ENCODE results near the gene RNF126.
"Not testable (repeated sequence)": the region's sequence is repeated elsewhere in the genome, so short reads cannot be mapped to it uniquely, and the experiment has no call there.

RNF126 gene

DNA sequence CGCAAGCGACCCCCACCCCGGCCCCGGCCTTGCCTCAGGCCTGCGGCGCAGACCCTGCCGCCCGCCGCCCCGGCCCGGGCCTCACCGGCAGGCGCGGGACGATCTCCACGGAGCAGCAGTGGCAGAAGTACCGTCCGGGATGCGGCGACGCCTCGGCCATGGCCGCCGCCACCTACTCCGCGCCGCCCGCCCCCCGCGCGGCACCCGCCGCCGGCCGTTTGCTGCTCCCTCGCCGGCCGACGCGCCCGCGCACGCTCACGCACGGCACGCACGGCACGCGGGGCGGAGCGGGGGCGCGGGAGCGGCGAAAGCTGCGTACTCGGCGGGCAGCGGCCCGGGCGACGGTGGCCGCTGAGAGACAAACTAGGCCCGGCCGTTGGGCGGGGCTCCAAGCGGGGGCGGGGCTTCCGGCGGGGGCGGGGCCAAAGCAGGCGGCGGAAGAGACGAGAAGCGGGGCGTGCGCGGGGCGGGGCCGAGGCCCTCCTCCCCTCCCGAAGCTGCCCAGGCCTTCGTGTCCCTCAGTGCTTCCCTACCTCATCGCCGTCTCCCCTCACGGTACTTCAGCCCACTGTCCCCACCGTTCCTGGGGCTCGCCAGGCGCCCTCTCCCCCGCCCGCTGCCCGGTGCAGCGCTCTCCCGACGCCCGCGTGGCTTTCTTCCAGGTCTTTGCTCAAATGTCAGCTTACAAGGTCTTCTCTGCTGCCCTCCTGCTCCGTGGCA is at the start of gene RNF126:
Gene RNF126, minus strand, starts transcription at position 253 of the 720 bp plus-strand sequence. Its CDS starts 93 bp downstream, at position 160.
- peak; percentile 93 to 94 for DNase-seq (ENCODE audit: low read depth in 2 of 2, low spot score in 1 of 2)

DNA sequence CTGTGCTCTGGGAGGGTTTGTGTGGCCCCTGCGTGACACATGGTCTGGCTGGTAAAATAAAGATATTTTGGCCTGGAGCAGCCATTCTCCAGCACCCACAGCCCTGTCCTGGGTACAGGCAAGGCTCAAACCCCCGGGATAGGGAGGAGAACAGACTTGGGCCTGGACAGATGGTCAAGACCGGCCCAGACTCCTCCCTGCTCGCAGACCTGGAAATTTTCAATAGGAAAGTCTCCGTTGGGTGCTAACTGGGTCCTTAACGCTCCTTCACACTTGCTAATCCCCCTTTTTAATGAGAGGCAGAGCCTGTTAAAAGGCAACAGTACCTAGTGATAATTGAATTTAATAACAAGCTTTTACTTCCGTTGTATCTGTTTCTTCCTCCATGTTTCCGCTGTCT is 48.2 kb upstream of the RNF126 start:
- DNase-seq (ENCODE audit: low read depth in 2 of 2, low spot score in 1 of 2) = no peak

DNA sequence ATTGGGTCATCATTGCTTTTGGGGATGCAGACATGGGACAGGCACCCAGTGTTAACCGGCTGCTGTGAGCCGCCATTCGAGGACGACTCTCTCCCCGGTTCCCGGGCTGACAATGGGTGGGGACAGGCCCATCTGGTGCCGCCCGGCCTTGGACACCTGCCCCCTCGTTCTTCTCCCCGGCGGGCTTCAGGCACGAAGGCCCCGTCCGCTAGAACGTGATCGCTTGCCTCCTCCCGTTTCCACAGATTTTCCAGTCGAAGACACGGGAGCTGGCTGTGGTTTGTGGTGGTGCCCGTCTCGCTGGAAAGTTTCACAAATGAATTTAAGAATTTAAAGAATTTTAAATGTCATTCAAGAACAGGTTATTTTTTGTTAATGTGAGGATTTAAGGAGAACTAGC is 47.8 kb upstream of the RNF126 start:
- DNase-seq (ENCODE audit: low read depth in 2 of 2, low spot score in 1 of 2) = no peak

DNA sequence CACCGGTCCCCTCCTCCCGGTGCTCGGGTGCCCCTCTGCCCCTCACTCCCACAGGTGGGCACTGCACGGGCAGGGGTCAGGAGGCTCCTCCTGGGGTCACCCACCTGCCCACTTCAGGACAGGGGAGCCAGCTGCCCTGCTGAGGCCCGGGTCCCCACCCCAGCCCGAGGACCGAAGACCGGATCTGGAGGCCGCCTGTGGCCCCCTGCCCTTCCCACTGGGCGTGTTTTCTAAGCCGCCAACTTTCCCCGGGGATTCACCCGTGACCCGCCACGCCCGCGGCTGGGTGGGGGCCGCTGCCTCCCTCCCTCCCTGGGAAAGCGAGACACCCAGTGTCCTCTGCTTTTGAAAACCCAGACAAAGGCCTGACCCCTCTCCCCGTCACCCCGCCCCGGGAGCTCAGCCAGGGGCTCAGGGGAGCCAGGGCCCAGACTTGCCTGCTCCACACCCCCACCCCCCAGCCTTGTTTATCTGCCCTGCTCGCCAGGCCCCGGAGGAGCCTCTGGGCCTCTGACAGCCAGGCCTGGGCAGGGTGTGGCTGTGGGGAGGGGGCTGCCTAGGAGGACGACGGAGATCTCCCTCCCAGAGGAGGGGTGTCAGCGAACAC is 47.1 kb upstream of the RNF126 start:
- no peak for DNase-seq (ENCODE audit: low read depth in 2 of 2, low spot score in 1 of 2)

DNA sequence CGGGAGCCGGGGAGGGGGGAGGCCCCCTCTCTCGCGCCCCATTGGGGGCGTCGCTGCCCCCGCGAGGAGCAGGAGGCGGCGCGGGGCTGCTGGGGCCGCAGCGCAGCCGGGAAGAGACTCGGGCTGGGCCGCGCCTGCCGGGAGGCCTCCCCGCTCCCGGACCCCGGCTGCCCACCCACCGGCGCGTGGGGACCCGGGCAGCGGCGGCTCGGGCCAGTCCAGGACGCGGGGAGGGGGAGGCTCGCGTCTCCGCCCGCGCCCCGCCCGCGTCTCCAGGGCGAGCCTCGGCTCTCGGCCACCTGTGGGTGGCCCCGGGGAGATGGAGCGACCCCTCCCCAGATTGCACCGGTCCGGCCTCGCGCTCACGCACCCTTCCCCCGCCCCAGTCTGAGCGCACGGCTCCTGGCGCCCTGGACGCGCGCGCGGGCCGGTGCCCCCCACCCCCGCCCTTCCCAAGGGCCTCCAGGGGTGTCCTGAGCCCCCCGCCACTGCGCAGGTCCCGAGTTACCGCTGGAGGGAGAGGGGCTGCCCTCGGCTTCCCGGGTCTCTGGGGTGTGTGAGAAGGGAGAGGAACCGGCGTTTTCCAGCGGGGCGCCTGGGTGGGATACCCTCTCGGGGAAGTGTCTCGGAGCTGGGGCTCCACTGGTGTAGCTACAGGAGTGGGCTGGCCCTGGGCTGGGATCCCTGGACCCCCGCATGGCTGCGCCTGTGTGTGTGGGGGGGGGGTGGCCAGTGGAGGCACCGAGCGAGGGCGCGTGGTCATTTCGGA is 46.4 kb upstream of the RNF126 start:
- no peak for DNase-seq (ENCODE audit: low read depth in 2 of 2, low spot score in 1 of 2)

DNA sequence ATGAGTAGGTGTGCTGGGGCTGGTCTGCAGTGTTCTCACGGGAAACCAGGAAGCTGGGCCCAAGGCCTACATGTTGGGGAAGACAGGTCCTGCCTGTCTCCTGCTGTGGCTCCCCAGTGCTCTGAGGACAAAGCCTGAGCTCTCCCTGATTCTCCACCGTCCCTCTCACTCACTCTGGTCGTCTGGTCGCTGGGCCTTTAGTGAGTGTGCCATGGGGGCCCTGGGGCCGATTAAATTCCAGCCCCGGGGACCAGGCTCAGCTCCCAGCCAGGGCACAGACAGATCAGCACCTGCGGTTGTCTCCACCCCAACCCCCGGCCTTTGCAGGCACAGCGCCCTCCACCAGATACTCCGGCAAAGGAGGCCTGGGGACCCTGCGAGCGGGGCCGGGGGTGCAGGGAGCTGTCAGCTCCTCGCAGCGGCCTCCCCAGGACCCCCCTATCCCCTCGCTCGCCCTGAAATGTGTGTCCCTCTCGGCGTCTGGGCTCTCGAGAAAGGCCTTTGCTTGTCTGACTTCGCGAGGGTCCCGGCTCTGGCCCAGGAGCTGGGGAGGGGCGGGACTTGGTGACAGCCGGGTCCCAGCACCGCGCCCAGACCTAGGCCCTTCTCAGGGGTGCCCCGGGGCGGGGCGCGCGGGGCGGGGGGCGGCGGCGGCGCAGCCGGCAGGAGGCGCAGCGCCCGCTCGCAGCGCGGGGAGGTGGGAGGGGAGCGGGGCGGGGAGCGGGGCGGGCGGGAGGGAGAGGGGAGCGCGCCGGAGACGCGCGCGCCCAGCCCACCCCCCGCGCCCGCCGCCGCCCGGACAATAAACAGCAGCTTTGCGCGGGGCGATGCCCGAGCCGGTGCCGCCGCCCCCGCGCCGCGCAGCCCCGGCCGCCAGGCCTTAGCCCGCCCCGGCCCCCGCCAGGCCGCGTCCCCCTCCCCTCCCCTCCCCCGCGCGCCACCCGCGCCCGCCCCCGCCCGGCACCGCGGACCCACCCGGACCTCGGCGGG is 45.4 kb upstream of the RNF126 start, which contains the start of gene PALM:
Gene PALM, plus strand, starts transcription at position 782 of the 990 bp plus-strand sequence. CDS start 212 bp downstream, outside the sequence.
- DNase-seq (ENCODE audit: low read depth in 2 of 2, low spot score in 1 of 2) = no peak

DNA sequence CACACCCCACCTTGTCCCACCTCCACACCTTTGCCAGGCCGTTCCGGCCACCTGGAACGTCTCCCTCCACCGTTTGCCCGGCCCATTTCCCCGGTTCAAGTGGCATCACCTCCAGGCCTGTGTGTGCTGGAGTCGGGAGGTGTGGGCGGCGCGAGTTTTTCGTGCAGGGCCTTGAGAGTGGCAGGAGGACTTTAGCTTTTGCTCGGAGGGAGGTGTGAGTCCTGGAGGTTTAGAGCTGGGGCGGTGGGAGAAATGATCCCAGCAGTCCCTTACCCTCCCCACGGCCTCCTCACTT is 41.4 kb upstream of the RNF126 start:
- DNase-seq (ENCODE audit: low read depth in 2 of 2, low spot score in 1 of 2) = no peak

DNA sequence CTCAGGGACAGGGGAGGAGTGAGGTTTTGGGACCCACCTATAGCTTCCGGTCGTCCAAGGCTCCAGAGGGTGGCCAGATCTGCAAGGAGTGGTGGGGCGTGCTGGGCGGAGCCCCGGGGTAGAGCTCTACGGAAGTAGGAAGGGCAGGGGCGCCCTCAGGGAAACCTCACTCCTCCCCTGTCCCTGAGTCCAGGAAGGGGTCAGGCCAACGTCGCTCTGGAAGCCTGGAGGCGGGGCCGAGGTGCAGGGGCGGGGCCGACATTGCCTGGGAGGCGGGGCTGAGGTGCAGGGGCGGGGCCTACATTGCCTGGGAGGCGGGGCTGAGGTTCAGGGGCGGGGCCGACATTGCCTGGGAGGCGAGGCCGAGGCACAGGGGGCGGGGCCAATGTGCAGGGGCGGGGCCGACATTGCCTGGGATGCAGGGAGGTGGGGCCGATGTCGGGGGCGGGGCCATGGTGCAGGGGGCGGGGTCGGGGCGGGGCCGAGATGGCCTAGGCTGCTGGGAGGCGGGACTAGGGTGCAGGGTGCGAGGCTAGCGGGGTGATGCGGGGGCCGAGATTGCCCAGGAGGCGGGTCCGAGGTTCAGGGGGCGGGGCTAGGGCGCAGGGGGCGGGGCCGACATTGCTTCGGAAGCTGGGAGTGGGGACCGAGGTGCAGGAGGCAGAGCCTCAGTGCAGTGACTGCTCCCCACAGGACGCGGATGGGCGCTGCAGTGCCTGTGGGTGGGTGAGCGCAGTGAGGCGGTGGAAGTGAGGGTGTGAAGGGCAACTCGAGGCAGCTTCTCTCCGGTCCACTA is 40.8 kb upstream of the RNF126 start:
- peak; percentile 15 to 35 for DNase-seq (ENCODE audit: low read depth in 2 of 2, low spot score in 1 of 2)

DNA sequence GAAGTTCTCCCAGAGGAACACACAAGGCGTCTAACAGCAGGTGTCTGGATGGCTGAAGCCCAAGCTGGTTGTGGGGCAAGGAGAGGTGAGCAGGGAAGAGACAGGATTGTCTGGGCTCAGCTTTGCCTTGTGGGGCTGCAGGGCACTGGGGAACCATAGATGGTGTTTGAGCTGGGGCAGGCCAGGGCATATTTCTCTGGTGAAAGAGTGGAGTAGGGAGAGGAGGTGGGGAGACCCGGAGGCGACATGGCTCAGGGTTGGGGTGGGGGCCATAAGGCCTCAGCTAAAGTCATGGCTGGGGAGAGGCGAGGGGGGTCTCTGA is 40.3 kb upstream of the RNF126 start:
- no peak for DNase-seq (ENCODE audit: low read depth in 2 of 2, low spot score in 1 of 2)

DNA sequence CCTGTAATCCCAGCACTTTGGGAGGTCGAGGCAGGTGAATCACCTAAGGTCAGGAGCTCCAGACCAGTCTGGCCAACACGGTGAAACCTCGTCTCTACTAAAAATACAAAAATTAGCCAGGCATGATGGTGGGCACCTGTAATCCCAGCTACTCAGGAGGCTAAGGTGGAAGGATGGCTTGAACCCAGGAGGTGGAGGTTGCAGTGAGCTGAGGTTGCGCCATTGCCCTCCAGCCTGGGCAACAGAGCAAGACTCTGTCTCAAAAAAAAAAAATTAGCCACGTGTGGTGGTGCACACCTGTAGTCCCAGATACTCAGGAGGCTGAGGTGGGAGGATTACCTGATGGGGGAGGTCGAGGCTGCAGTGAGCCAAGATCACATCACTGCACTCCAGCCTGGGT is 39.8 kb upstream of the RNF126 start:
- DNase-seq (ENCODE audit: low read depth in 2 of 2, low spot score in 1 of 2) = not testable (repeated sequence)

DNA sequence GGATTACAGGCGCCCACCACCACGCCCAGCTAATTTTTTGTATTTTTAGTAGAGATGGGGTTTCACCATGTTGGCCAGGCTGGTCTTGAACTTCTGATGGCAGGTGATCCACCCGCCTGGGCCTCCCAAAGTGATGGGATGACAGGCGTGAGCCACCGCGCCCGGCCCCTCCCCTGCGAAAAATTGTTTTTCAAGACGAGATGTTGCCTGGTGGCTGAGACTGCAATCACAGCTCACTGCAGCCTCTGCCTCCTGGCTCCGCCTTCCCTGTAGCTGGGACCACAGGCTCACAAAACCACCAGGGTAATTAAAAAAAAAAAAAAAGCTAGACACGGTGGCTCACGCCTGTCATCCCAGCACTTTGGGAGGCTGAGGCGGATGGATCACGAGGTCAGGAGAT is 36.9 kb upstream of the RNF126 start:
- not testable (repeated sequence) for DNase-seq (ENCODE audit: low read depth in 2 of 2, low spot score in 1 of 2)

DNA sequence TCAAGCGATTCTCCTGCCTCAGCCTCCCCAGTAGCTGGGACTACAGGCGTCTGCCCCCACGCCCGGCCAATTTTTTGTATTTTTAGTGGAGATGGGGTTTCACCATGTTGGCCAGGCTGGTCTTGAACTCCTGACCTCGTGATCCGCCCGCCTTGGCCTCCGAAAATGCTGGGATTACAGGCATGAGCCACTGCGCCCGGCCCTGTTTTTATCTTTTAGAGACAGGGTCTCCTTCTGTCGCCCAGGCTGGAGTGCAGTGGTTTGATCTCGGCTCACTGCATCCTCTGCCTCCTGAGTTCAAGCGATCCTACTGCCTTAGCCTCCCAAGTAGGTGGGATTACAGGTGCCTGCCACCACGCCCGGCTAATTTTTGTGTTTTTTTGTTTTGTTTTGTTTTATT is 35.5 kb upstream of the RNF126 start:
- not testable (repeated sequence) for DNase-seq (ENCODE audit: low read depth in 2 of 2, low spot score in 1 of 2)

DNA sequence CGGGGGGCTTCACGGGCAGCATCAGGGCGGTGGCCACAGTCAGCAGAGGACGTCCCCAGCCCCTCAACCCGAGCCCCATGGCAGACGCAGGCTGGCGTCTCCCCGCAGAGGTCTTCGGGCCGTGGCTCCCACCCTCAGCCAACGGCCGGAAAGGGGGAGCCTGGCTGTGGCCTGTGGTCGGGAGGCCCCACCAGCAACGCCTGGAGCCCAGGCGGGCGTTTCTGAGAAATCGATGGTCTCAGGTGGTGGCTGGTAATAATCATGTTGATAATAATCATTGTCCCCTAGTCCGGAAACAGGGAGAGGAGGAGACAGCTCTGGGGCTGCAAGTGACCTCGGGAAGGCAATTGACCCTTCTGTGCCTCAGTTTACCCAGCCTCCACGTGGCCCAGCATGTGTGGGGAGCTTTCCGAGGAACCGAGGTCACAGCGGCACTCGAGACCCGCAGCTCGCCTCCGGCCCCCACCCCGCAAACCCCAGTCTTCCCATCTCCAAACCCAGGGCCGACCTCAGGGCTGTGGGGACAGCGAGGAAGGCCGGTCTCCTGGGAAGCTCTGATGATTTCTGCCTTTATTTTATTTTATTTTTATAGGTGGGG is 32.4 kb upstream of the RNF126 start, which contains the start of gene PRSS57:
Gene PRSS57, minus strand, starts transcription at position 101 of the 598 bp plus-strand sequence. Its CDS starts 22 bp downstream, at position 79.
- DNase-seq (ENCODE audit: low read depth in 2 of 2, low spot score in 1 of 2) = no peak

DNA sequence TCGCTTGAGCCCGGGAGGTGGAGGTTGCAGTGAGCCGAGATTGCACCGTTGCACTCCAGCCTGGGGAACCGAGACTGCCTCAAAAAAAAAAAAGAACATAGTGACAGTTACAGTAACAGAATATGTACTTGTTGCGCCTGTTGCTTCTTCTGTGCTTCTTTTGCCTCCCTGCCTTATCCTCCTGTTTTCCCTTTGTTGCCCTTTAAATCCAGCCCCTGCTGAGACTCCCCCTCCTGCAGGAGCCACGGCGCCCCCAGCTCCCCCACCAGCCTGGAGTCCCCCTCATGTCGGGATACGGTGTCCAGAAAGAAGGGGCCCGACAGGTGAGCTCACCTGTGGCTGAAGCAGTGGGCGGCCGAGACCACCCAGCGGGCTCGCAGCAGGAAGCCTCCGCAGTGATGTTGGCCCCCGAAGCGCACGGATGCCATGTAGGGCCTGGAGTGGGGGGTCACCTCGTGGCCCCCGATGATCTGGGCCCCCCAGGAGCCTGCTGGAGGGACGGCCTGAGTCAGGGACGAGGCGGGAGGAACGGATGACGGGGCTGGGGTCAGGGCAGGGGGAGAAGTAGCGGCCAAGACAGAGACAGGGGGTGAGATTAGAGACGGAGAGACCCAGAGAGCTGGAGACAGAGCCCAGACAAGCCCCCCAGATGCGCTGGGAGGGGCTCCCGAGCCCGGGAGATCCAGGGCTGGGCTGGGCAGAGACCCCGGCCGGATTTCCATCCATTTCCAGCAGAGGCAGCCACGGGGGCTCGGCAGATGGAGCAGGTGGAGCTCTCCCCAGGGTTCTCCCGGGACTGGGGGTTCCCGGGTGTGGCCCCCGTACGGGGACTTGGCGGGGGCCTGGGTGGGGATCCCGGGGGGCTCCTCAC is 31.7 kb upstream of the RNF126 start:
- DNase-seq (ENCODE audit: low read depth in 2 of 2, low spot score in 1 of 2) = no peak

DNA sequence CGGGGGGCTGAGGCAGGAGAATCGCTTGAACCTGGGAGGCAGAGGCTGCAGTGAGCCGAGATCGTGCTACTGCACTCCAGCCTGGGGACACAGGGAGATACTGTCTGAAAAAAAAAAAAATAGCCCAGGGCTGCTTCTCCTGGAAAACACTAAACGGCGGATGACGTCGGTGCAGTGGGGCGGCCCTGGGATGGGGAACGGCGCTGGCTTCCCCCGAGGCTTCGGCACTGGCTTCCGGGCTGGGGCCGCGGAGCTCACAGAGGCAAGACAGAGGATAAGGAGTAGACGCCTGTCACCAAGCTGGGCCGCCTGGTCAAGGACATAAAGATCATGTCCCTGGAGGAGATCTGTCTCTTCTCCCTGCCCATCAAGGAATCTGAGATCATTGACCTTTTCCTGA is 27.2 kb upstream of the RNF126 start:
- no peak for DNase-seq (ENCODE audit: low read depth in 2 of 2, low spot score in 1 of 2)

DNA sequence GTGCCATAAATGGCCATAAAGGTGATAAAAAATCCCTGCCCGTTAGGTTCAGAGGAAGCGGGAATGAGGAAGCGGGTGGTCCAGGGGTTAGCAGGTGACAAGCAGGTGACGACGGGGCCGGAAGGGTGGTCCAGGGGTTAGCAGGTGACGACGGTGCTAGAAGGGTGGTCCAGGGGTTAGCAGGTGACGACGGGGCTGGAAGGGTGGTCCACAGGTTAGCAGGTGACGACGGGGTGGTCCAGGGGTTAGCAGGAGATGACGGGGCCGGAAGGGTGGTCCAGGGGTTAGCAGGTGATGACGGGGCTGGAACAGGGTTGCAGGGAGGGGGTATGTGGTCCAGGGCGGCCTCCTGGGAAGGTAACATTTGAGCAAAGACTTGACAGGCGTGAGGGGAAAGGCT is 26.0 kb upstream of the RNF126 start:
- no peak for DNase-seq (ENCODE audit: low read depth in 2 of 2, low spot score in 1 of 2)

DNA sequence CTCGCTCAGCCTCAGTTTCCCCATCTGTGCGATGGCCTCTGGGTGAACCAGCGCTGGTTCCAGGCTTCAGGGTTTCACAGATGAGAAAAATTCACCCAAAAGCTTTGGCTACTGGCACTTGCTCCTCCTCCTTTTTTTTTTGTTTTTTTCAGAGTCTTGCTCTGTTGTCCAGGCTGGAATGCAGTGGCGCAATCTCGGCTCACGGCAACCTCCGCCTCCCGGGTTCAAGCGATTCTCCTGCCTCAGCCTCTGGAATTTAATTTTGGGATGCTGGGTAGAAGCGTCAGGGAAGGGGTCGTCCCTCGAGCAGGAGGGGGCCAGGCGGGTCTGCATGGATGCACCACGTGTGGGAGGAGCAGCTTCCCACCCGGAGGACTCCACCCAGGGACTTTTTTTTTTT is 25.2 kb upstream of the RNF126 start:
- DNase-seq (ENCODE audit: low read depth in 2 of 2, low spot score in 1 of 2) = no peak

DNA sequence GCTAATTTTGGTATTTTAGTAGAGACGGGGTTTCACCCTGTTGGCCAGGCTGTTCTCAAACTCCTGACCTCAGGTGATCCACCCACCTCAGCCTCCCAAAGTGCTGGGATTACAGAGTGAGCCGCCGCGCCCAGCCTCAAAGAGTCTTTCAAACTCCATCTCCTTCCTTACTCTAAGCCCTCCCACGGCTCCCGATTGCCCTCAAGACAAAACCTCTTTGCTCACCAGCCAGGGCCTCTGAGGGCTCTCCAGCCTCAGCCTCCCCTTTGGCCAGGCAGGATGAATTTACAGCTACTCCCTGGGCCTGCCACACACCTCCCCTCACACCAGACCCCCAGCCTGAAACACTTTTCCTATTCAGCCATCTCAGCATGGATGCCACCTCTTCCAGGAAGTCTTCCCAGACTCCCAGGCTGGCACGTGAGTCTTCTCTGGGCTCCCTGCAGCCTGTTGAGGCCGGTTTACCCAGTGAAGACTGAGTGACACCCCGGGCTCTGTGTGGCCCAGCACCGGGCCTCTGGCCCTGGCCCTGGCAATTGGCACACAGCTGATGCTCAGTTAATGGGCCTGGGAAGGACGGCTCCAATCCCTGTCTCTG is 24.7 kb upstream of the RNF126 start:
- DNase-seq (ENCODE audit: low read depth in 2 of 2, low spot score in 1 of 2) = no peak

Measured in stimulated activated CD8-positive, alpha-beta memory T cell treated with anti-CD3 and anti-CD28 coated beads, Interleukin-4, amount 100 ng/mL, for 1 hour (primary cell).